ENCODE data around the gene BRF1. TPM values are rescaled to one million over a fixed set of nuclear protein-coding genes. Genes with fewer than 3 reads are reported as not detected.
A peak's percentile ranks its signal among the peaks of the same experiment; 100 is the strongest.

The BRF1 gene
- total RNA-seq, 1 donor from 2014 or later = 16.9 TPM

GRCh38 chr14:105197211-105197641 is 103.6 kb downstream of the BRF1 start:
- peak overlapping the region; percentile 46 for H3K4me3 ChIP-seq
- H4K20me1 ChIP-seq (ENCODE audit: low read depth) = no peaks in the 10 kb centered on the region
- peaks cover 20% of the 10 kb centered on the region for H3K4me1 Mint-ChIP-seq
- TF ChIP-seq CTCF (IDR thresholded peaks at IDR 0.05) (no peak), EZH2 (IDR thresholded peaks at IDR 0.05) (no peak), EZH2phosphoT487 (IDR thresholded peaks at IDR 0.05) (no peak)
- no peaks in the 10 kb centered on the region for H3K36me3 ChIP-seq
- H3K4me2 ChIP-seq = peak overlapping the region; percentile 82
- no peak overlapping the region for H3K9ac ChIP-seq
- peaks cover 38% of the 10 kb centered on the region for H3K27me3 ChIP-seq
- no peak overlapping the region for H2AFZ ChIP-seq (replicated peaks)
- no peaks in the 10 kb centered on the region for H3K9me3 ChIP-seq (ENCODE audit: low read depth)
- H3F3A ChIP-seq (ENCODE audit: low read depth) = peaks cover 28% of the 10 kb centered on the region
- peaks cover 19% of the 10 kb centered on the region for H3K27me3 Mint-ChIP-seq (ENCODE audit: insufficient read depth, low read depth)
- H3K4me3 Mint-ChIP-seq = no peak overlapping the region
- no peak overlapping the region for H3K27ac ChIP-seq
- DNase-seq (ENCODE audit: low spot score) = peak; percentile 73
- no peaks in the 10 kb centered on the region for H3K79me2 ChIP-seq (ENCODE audit: low read depth)
- peaks cover 30% of the 10 kb centered on the region for H3K4me1 ChIP-seq
- H3K9me3 Mint-ChIP-seq = no peaks in the 10 kb centered on the region
- no peaks in the 10 kb centered on the region for H3K36me3 Mint-ChIP-seq
- H3K27ac Mint-ChIP-seq = no peak overlapping the region

- no peaks in the 10 kb centered on the region for H3K9me3 ChIP-seq (ENCODE audit: low read depth)
- no peak overlapping the region for H3K9ac ChIP-seq
- no peaks in the 10 kb centered on the region for H4K20me1 ChIP-seq (ENCODE audit: low read depth)
- no peaks in the 10 kb centered on the region for H3K9me3 Mint-ChIP-seq
- H3K27ac Mint-ChIP-seq = no peak overlapping the region
- no peaks in the 10 kb centered on the region for H3K36me3 ChIP-seq
- H3K4me3 Mint-ChIP-seq = no peak overlapping the region
- H3K27me3 ChIP-seq = peaks cover 38% of the 10 kb centered on the region
- H3K27me3 Mint-ChIP-seq (ENCODE audit: insufficient read depth, low read depth) = peaks cover 19% of the 10 kb centered on the region
- TF ChIP-seq EZH2 (IDR thresholded peaks at IDR 0.05) (no peak), EZH2phosphoT487 (IDR thresholded peaks at IDR 0.05) (peak; percentile 26)
- H3F3A ChIP-seq (ENCODE audit: low read depth) = peaks cover 28% of the 10 kb centered on the region
- peak overlapping the region; percentile 46 for H3K4me3 ChIP-seq
- peaks cover 16% of the 10 kb centered on the region for H3K4me1 Mint-ChIP-seq
- no peaks in the 10 kb centered on the region for H3K36me3 Mint-ChIP-seq
- H3K4me2 ChIP-seq = peak overlapping the region; percentile 82
- no peak overlapping the region for H3K27ac ChIP-seq
- no peaks in the 10 kb centered on the region for H3K79me2 ChIP-seq (ENCODE audit: low read depth)
- H2AFZ ChIP-seq (replicated peaks) = peak overlapping the region; percentile 76
- H3K4me1 ChIP-seq = peaks cover 23% of the 10 kb centered on the region
- peak; percentile 96 for DNase-seq (ENCODE audit: low spot score)
Observed at GRCh38 chr14:105196265-105196960, 104.4 kb downstream of the BRF1 start.

GRCh38 chr14:105195522-105196264 is 105.1 kb downstream of the BRF1 start:
- peaks cover 23% of the 10 kb centered on the region for H3K4me1 ChIP-seq
- peak overlapping the region; percentile 82 for H3K4me2 ChIP-seq

More at GRCh38 chr14:105195522-105196264, 105.1 kb downstream of the BRF1 start:
- Histone ChIP-seq H3K36me3 (no peaks in the 10 kb centered on the region), H3K4me3 (peak overlapping the region; percentile 46), H4K20me1 (ENCODE audit: low read depth) (no peaks in the 10 kb centered on the region), H3K27ac (no peak overlapping the region), H3K9me3 (ENCODE audit: low read depth) (no peaks in the 10 kb centered on the region), H3K79me2 (ENCODE audit: low read depth) (no peaks in the 10 kb centered on the region), H3K27me3 (peaks cover 38% of the 10 kb centered on the region), H3F3A (ENCODE audit: low read depth) (peaks cover 28% of the 10 kb centered on the region), H3K9ac (no peak overlapping the region), H2AFZ (replicated peaks) (peak overlapping the region; percentile 76)
- Mint-ChIP-seq H3K4me1 (peaks cover 16% of the 10 kb centered on the region), H3K4me3 (peak overlapping the region; percentile 65), H3K9me3 (no peaks in the 10 kb centered on the region), H3K36me3 (no peaks in the 10 kb centered on the region), H3K27me3 (ENCODE audit: insufficient read depth, low read depth) (peaks cover 22% of the 10 kb centered on the region), H3K27ac (no peak overlapping the region)
- DNase-seq (ENCODE audit: low spot score) = peak; percentile 56
- TF ChIP-seq CTCF (IDR thresholded peaks at IDR 0.05) = no peak
- TF ChIP-seq EZH2 (IDR thresholded peaks at IDR 0.05) = no peak
- TF ChIP-seq EZH2phosphoT487 (IDR thresholded peaks at IDR 0.05) = no peak
